K562 (cell line): ENCODE data around the gene MOCOS. TPM values are rescaled to one million over a fixed set of nuclear protein-coding genes. Genes with fewer than 3 reads are reported as not detected.
A peak's percentile ranks its signal among the peaks of the same experiment; 100 is the strongest.

Source experiments
- DDX20 ChIP-seq: fragments of 450-650 bp; IDR thresholded peaks from 2 replicates; pipeline ENCODE4 v1.6.1; 2016; ENCODE audit warnings: missing genetic modification characterization, low read depth, mild to moderate bottlenecking, missing compliant biosample characterization, moderate library complexity
- DMBX1 ChIP-seq: fragments of 250-450 bp; sonication (Bioruptor Pico); IDR thresholded peaks from 2 replicates; pipeline ENCODE4 v1.8.0; 2022; ENCODE audit warnings: inconsistent platforms, mild to moderate bottlenecking, moderate library complexity, borderline replicate concordance
- GATAD2B ChIP-seq: fragments of 450-650 bp; IDR thresholded peaks from 2 replicates; pipeline ENCODE4 v1.6.1; 2017; ENCODE audit warnings: mild to moderate bottlenecking, borderline replicate concordance
- GMEB1 ChIP-seq: fragments of 250-450 bp; sonication (Bioruptor Pico); IDR thresholded peaks from 2 replicates; pipeline ENCODE4 v1.4.0; 2020; ENCODE audit warnings: mild to moderate bottlenecking
- HBP1 ChIP-seq: fragments of 450-650 bp; formaldehyde crosslinking; IDR thresholded peaks from 2 replicates; pipeline ENCODE4 v1.4.0; 2022; ENCODE audit warnings: missing genetic modification characterization
- NR4A1 ChIP-seq, 2 experiments: fragments of 250-450 bp in 1 of 2; fragments of 450-650 bp in 1 of 2; sonication (Bioruptor Pico) in 1 of 2; IDR thresholded peaks; 2 replicates each; pipeline versions ENCODE4 v1.4.0 to v1.6.1; 2016 to 2020; ENCODE audit warnings: mild to moderate bottlenecking in 2 of 2, missing compliant biosample characterization in 1 of 2, missing genetic modification characterization in 1 of 2, moderate library complexity in 1 of 2
- PATZ1 ChIP-seq: fragments of 250-450 bp; sonication (Bioruptor Pico); IDR thresholded peaks from 2 replicates; pipeline ENCODE4 v1.5.0; 2020; ENCODE audit warnings: mild to moderate bottlenecking, borderline replicate concordance
- PPARD ChIP-seq: fragments of 250-450 bp; sonication (Bioruptor Pico); IDR thresholded peaks from 2 replicates; pipeline ENCODE4 v1.8.0; 2022; ENCODE audit warnings: inconsistent platforms, mild to moderate bottlenecking, moderate library complexity
- PURB ChIP-seq: sonication (generic); formaldehyde crosslinking; IDR thresholded peaks from 2 replicates; pipeline ENCODE4 v1.9.0; 2021; ENCODE audit warnings: low read depth, mild to moderate bottlenecking, missing genetic modification reagents
- RBBP5 ChIP-seq: fragments of 200-600 bp; sonication (generic); IDR thresholded peaks from 2 replicates; pipeline ENCODE4 v1.6.1; 2012; ENCODE audit warnings: borderline replicate concordance, mild to moderate bottlenecking, low read length, control low read depth, inconsistent platforms; ENCODE audit not compliant: insufficient read depth, poor library complexity, severe bottlenecking
- SMAD1 ChIP-seq: fragments of 150-350 bp; IDR thresholded peaks from 2 replicates; pipeline ENCODE4 v1.6.1; 2014; ENCODE audit warnings: low read length, low read depth; ENCODE audit not compliant: partially characterized antibody
- SMAD4 ChIP-seq: fragments of 250-450 bp; sonication (Bioruptor Pico); conservative IDR thresholded peaks from 2 replicates; pipeline ENCODE4 v1.8.0; 2021; ENCODE audit warnings: inconsistent platforms, mild to moderate bottlenecking, moderate library complexity
- SMARCB1 ChIP-seq: IDR thresholded peaks from 2 replicates; pipeline ENCODE4 v1.6.1; 2011; ENCODE audit warnings: improper control_type of control experiment, low read depth; ENCODE audit not compliant: insufficient read length
- TAF9B ChIP-seq: fragments of 450-650 bp; IDR thresholded peaks from 2 replicates; pipeline ENCODE4 v1.6.1; 2018; ENCODE audit warnings: mild to moderate bottlenecking; ENCODE audit not compliant: partially characterized antibody
- TAL1 ChIP-seq: fragments of 450-650 bp; IDR thresholded peaks from 2 replicates; pipeline ENCODE4 v1.6.1; 2016; ENCODE audit warnings: mild to moderate bottlenecking
- ZC3H8 ChIP-seq: fragments of 450-650 bp; IDR thresholded peaks from 2 replicates; pipeline ENCODE4 v1.6.1; 2017
- ZNF184 ChIP-seq: sonication (generic); formaldehyde crosslinking; IDR thresholded peaks from 2 replicates; pipeline ENCODE4 v1.5.0; 2020; ENCODE audit warnings: missing genetic modification reagents
- ZNF311 ChIP-seq: fragments of 250-450 bp; sonication (Bioruptor Pico); IDR thresholded peaks from 2 replicates; pipeline ENCODE4 v1.4.0; 2020; ENCODE audit warnings: mild to moderate bottlenecking, moderate library complexity
- ZNF586 ChIP-seq: fragments of 450-650 bp; formaldehyde crosslinking; conservative IDR thresholded peaks from 2 replicates; pipeline ENCODE4 v1.4.0; 2020; ENCODE audit warnings: mild to moderate bottlenecking, moderate library complexity
- ZNF639 ChIP-seq, 2 experiments: fragments of 200-800 bp in 1 of 2; sonication (Bioruptor generic) in 1 of 2; sonication (generic) in 1 of 2; formaldehyde crosslinking in 1 of 2; IDR thresholded peaks in 1 of 2; conservative IDR thresholded peaks in 1 of 2; 2 replicates each; pipeline versions ENCODE4 v1.5.0 to v1.6.1; 2016 to 2020; ENCODE audit warnings: missing compliant biosample characterization in 1 of 2, missing genetic modification characterization in 1 of 2, missing genetic modification reagents in 1 of 2
- ZSCAN29 ChIP-seq: fragments of 450-650 bp; IDR thresholded peaks from 2 replicates; pipeline ENCODE4 v1.6.1; 2017
- polyA plus RNA-seq, 8 experiments: library from polyadenylated mRNA; depleted of rRNA in 4 of 8; stranded (reverse) in 5 of 8; unstranded in 3 of 8; fragments of >200 nt; fragmentation: Nextera tagmentation in 2 of 8; fragmentation: Illumina TruSeq in 1 of 8; extraction: Ambion mirVana in 2 of 8; extraction: Trizol in 1 of 8; gene quantifications; 2 replicates each; pipeline versions ENCODE4 v1.2.1 to v1.2.3, GENCODE V29; 2011 to 2014; ENCODE audit warnings: inconsistent platforms in 1 of 8, missing spikeins in 1 of 8
- total RNA-seq, 7 experiments: library from RNA; depleted of rRNA in 6 of 7; stranded (reverse); fragments of >200 nt in 6 of 7; fragmentation: Illumina TruSeq in 2 of 7; extraction: Trizol in 2 of 7; gene quantifications; 2 replicates each; pipeline versions ENCODE4 v1.2.1 to v1.2.3, GENCODE V29; 2011 to 2021; ENCODE audit warnings: low replicate concordance in 1 of 7

Gene MOCOS
- total and polyA plus RNA-seq, 9 of the 15 experiments (the other 6 are each of a cell fraction or from before 2014, with no cell fraction given), result 4.5 to 12.4 (median 9.1) TPM

GRCh38 chr18:36200354-36200771 is 13.1 kb downstream of the MOCOS start (continued):
- TF ChIP-seq PURB (CRISPR knock-in tag) (no peak), NR4A1 (CRISPR knock-in tag; IDR thresholded peaks at IDR 0.05) (no peak), NR4A1 (tag; IDR thresholded peaks at IDR 0.05) (no peak), SMAD4 (CRISPR knock-in tag) (peak; percentile 80), DMBX1 (CRISPR knock-in tag) (0 out of 2 replicates have a peak, but pooled peaks have one; percentile 29), ZNF184 (CRISPR knock-in tag) (no peak), PPARD (CRISPR knock-in tag) (no peak), DDX20 (no peak), GMEB1 (no peak), SMARCB1 (peak; percentile 91), RBBP5 (no peak), ZSCAN29 (no peak), ZNF639 (CRISPR knock-in tag; conservative IDR thresholded peaks at IDR 0.05 in 1 of 2, IDR thresholded peaks at IDR 0.05 in 1 of 2) (0 out of 4 replicates have a peak, but pooled peaks of 1 of the 2 experiments have one; percentile 43), SMAD1 (no peak), TAL1 (peak; percentile 97), ZC3H8 (no peak), TAF9B (no peak), PATZ1 (CRISPR knock-in tag) (no peak), ZNF586 (CRISPR knock-in tag) (no peak), ZNF311 (CRISPR knock-in tag) (no peak), HBP1 (CRISPR knock-in tag) (no peak), GATAD2B (no peak)
